Fibroblast of lung (primary cell): Measurements from ENCODE around the gene ARHGEF26.

Experiments used
- EZH2 ChIP-seq: IDR thresholded peaks from 2 replicates; pipeline ENCODE4 v1.5.1; 2012; ENCODE audit warnings: low read length, control low read depth, mild to moderate bottlenecking; ENCODE audit errors: missing control alignments
- TF ChIP-seq, protein P1 (sequence below), 2 donors: IDR thresholded peaks in 1 of 2; conservative IDR thresholded peaks in 1 of 2; 1 replicate in 1 of 2; 2 replicates in 1 of 2; pipeline ENCODE4 v1.5.1; 2011 to 2012; ENCODE audit warnings: low read length in 2 of 2, control low read depth in 1 of 2, inconsistent platforms in 1 of 2, low read depth in 1 of 2, mild to moderate bottlenecking in 1 of 2

- TF ChIP-seq, protein P1, sequence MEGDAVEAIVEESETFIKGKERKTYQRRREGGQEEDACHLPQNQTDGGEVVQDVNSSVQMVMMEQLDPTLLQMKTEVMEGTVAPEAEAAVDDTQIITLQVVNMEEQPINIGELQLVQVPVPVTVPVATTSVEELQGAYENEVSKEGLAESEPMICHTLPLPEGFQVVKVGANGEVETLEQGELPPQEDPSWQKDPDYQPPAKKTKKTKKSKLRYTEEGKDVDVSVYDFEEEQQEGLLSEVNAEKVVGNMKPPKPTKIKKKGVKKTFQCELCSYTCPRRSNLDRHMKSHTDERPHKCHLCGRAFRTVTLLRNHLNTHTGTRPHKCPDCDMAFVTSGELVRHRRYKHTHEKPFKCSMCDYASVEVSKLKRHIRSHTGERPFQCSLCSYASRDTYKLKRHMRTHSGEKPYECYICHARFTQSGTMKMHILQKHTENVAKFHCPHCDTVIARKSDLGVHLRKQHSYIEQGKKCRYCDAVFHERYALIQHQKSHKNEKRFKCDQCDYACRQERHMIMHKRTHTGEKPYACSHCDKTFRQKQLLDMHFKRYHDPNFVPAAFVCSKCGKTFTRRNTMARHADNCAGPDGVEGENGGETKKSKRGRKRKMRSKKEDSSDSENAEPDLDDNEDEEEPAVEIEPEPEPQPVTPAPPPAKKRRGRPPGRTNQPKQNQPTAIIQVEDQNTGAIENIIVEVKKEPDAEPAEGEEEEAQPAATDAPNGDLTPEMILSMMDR (conservative IDR thresholded peaks at IDR 0.05 in 1 of 2, IDR thresholded peaks at IDR 0.05 in 1 of 2; ENCODE audit: low read depth in 1 of 2, low read length in 2 of 2), result no peak
- TF ChIP-seq EZH2, result no peak
Measured at GRCh38 chr3:154217671-154218070, 96.5 kb downstream of the ARHGEF26 start.
